Measurements from ENCODE around the gene ZNF280C.

Gene ZNF280C

GRCh38 chrX:130176942-130177341, 91.8 kb downstream of the ZNF280C start:
- DNase-seq (ENCODE audit: low read depth in 2 of 3, low spot score in 1 of 3), result no peak

- DNase-seq (ENCODE audit: low read depth in 2 of 3, low spot score in 1 of 3), result no peak
Observed at GRCh38 chrX:130176354-130176776, 92.3 kb downstream of the ZNF280C start.

GRCh38 chrX:130174937-130175336, 93.8 kb downstream of the ZNF280C start:
- DNase-seq (ENCODE audit: low read depth in 2 of 3, low spot score in 1 of 3), result no peak

DNA sequence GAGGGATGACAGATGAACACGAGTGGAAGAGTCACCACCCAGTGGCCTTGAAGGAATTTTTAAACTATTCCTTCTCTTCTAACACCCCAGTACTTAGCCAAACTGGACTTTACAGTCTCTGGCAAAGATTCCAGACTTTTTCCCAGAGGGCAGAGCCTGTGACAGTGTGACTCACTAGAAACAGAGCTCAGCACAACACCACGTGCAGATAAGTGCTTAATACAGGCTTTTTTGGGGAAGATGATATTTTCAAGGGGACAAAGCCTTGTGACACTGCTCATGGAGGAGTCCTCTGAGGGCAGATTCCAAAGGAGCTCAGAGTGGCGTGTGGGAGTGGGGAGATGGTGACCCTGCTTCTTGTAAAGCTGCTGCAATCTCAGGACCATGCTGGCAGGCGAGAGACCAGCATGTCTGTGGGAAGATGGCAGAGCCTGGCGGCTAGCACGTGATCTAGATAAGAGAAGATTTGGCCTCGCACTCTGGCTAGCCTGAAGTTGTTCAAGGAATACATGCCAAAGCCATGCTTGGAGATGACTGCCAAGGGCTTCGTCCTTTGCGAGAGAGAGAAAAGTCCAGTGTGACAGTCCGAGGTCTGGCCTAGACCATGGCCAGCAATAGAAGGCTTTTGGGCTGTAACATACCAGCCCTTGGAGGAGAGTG, 94.5 kb downstream of the ZNF280C start:
- DNase-seq (ENCODE audit: low read depth in 2 of 3, low spot score in 1 of 3), result no peak

DNA sequence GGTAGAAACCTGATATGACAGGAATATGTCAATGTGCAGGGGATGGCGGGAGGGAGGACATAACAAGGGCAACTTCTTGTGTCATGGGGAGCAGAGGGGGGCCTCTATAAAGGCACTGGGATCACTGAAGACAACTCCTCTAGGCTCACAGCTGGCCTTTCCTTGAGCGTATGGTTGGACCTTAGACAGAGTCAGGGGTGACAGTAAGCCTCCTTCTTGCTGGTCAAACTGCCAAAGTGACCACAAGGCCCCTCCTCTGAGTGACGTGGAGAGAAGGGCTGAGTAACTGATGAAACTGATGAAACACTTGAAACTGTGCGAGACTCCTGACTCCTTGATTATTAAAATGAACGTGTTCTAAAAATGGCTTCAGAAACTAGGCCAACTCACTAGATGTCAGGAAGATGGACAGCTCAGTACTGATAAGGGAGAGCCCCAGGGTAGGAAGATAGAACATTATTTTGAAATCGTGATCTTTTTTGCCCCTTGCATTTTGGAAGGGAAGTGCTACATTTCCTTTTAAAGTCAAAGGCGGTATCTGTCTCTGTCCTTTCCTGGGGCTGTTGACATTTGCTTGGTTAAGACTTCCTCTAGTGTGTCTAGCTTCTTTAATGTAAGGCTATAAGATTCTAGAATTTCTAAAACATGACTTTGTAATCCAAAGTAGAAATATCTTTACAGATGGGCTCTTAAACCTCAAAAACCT, 95.4 kb downstream of the ZNF280C start:
- no peak for DNase-seq (ENCODE audit: low read depth in 2 of 3, low spot score in 1 of 3)

- DNase-seq (ENCODE audit: low read depth in 2 of 3, low spot score in 1 of 3), result no peak
Observed at GRCh38 chrX:130172127-130172845, 96.4 kb downstream of the ZNF280C start.

GRCh38 chrX:130171446-130172126, 97.1 kb downstream of the ZNF280C start, which contains the start of gene RAB33A:
Gene RAB33A, plus strand, starts transcription at chrX:130171962. Its CDS starts 101 bp downstream, at chrX:130172063.
- no peak for DNase-seq (ENCODE audit: low read depth in 2 of 3, low spot score in 1 of 3)

GRCh38 chrX:130170752-130171445, 97.8 kb downstream of the ZNF280C start:
- peak in 2 of 3 donors; percentile 44 to 49 for DNase-seq (ENCODE audit: low read depth in 2 of 3, low spot score in 1 of 3)

- no peak for DNase-seq (ENCODE audit: low read depth in 2 of 3, low spot score in 1 of 3)
Observed at GRCh38 chrX:130167040-130167439, 101.7 kb downstream of the ZNF280C start.

GRCh38 chrX:130166503-130166777, 102.3 kb downstream of the ZNF280C start:
- no peak for DNase-seq (ENCODE audit: low read depth in 2 of 3, low spot score in 1 of 3)

GRCh38 chrX:130165703-130166502, 102.8 kb downstream of the ZNF280C start, which contains the start of gene AIFM1:
Gene AIFM1, minus strand, starts transcription at chrX:130165841. Its CDS starts 185 bp downstream, at chrX:130165656.
- DNase-seq (ENCODE audit: low read depth in 2 of 3, low spot score in 1 of 3), result peak; percentile 71 to 81 (median 81)

- no peak for DNase-seq (ENCODE audit: low read depth in 2 of 3, low spot score in 1 of 3)
Observed at GRCh38 chrX:130165181-130165702, 103.5 kb downstream of the ZNF280C start.

- no peak for DNase-seq (ENCODE audit: low read depth in 2 of 3, low spot score in 1 of 3)
Observed at GRCh38 chrX:130163398-130163797, 105.3 kb downstream of the ZNF280C start.

GRCh38 chrX:130162094-130162735, 106.5 kb downstream of the ZNF280C start:
- no peak for DNase-seq (ENCODE audit: low read depth in 2 of 3, low spot score in 1 of 3)

DNA sequence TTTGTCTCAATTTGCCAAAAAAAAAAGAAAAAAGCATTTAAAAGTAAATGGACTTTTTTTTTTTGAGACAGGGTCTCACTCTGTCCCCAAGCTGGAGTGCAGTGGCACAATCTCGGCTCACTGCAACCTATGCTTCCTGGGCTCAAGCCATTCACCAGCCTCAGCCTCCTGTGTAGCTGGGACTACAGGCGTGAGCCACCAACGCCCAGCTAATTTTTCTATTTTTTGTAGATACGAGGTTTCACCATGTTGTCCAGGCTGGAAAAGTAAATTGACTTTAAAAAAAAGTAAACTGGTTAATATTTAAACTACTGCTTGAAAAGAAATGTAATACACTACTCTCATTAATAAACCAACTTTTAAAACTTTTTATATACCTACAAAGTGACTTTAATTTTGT, 108.9 kb downstream of the ZNF280C start:
- DNase-seq (ENCODE audit: low read depth in 2 of 3, low spot score in 1 of 3), result no peak

DNA sequence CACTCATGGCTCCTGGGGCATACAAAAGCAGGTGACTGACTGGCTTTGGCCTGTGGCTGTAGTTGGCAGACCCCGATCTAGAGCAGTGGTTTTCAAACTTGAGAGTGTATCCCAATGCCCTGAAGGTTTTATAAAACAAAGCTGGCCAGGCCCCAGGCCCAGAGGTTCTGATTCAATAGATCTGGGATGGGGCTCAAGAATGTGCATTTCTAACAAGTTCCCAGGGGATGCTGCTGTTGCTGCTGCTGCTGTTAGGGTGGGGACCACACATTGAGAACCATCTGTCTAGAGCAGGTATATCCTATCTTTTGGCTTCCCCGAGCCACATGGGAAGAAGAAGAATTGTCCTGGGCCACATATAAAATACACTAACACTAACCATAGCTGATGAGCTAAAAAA, 110.4 kb downstream of the ZNF280C start:
- DNase-seq (ENCODE audit: low read depth in 2 of 3, low spot score in 1 of 3), result no peak

DNA sequence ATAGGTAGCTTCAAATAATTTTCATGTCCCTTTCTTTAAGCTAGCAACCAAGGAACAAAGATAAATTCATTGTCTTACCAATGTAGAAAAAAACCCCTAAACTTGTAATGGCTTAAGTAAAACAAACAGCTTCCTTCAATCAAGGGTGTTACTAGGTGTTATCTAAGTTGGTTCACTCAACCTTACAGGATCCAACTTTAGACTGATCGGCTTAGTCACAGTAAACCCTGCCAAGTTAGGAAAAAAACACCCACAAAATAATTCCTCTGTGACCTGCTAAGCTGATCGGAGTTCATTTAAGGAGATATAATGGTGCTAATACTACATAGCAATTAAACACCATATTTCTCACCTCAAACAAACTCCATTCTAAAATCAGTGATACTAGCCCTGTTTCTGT, 113.1 kb downstream of the ZNF280C start:
- no peak for DNase-seq (ENCODE audit: low read depth in 2 of 3, low spot score in 1 of 3)

All from stimulated activated CD4-positive, alpha-beta T cell treated with anti-CD3 and anti-CD28 coated beads, Interleukin-12 subunit alpha, Interleukin-12 subunit beta, amount 100 ng/mL, for 48 hours (primary cell).